Omental fat pad (tissue), 4 donors: ENCODE data around the gene PTPRM. TPM values are rescaled to one million over a fixed set of nuclear protein-coding genes. Genes with fewer than 3 reads are reported as not detected.

Experiments used
- ATAC-seq: fragments of 150-250 bp; one replicate; pipeline ENCODE4 v1.9.1; 2016; ENCODE audit warnings: mild to moderate bottlenecking, moderate library complexity; ENCODE audit not compliant: low FRiP score
- DNase-seq: peaks from one replicate; pipeline ENCODE4 v3.0.0-alpha.2; 2019; ENCODE audit warnings: low spot score
- CTCF ChIP-seq, 3 donors: fragments of 450-650 bp; IDR thresholded peaks; one replicate each; pipeline ENCODE4 v1.5.1; 2016 to 2017; ENCODE audit warnings: antibody characterized with exemption in 3 of 3, mild to moderate bottlenecking in 3 of 3, moderate library complexity in 2 of 3
- total RNA-seq, 4 donors: library from RNA; depleted of rRNA; stranded (reverse); fragments of >200 nt; gene quantifications; one replicate each; pipeline ENCODE4 v1.1.0, GENCODE V29; 2016

Gene PTPRM
- total RNA-seq, 4 donors from 2014 or later: 64.8 to 238 (median 144) TPM

DNA sequence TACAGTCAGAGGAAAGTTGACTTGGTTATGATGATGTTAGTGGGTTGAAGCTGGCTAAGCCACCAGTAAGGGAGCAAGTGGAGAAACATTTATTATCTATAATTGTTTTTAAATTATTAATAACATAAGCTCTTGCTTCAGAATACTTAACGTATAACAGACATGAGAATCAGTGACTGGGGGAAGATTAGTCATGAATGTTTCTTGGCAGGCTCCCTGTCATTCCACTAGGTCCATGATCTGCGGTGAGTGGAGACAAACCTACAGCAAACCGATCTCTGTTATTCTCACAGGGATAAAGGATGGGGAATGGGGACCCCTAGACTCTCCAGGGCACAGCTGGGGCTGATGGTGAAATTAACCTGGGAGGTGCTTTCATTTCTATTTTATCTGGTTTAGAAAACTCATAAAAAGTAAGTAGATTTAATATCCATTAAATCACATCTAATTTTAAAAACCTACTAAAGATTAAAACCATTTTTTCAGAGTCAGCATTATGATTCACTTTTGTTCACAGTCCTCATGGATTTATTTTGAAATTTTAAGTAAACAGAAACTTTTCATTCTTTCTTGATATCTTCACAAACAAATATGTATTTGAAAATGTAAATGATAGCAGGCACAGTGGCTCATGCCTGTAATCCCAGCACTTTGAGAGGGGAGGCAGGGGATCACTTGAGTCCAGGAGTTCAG, 420.3 kb downstream of the PTPRM start:
- DNase-seq (no peak), ATAC-seq (no peak)

DNA sequence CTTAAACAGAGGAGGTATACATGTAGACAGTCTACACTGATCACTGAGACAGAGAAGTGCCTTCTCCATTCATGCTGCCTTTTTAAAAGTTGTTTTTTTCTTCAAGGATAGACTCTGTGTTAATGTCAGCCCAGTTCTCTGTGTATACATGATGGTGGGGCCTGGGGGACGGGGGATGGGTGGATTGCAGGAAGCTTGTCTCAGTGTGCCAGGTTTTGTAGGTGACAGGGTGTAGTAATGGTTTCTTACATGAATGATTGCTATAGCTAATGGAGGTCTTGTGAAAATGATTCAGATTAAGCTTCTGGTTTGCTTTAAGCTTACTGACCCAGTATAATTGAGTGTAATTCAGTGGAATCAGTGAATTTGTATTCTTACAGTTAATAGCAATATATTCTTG, 423.6 kb downstream of the PTPRM start:
- ATAC-seq: no peak
- TF ChIP-seq CTCF (IDR thresholded peaks at IDR 0.05): no peak
- DNase-seq: no peak

More for the DNA sequence above, 420.3 kb downstream of the PTPRM start:
- TF ChIP-seq CTCF (IDR thresholded peaks at IDR 0.05): no peak

GRCh38 chr18:8001711-8002301, 434.7 kb downstream of the PTPRM start:
- ATAC-seq (no peak), DNase-seq (no peak)
- TF ChIP-seq CTCF (IDR thresholded peaks at IDR 0.05): no peak

- no peak for TF ChIP-seq CTCF (IDR thresholded peaks at IDR 0.05)
- ATAC-seq (no peak), DNase-seq (no peak)
These were observed 437.0 kb downstream of the PTPRM start for GRCh38 chr18:8003878-8004675.

DNA sequence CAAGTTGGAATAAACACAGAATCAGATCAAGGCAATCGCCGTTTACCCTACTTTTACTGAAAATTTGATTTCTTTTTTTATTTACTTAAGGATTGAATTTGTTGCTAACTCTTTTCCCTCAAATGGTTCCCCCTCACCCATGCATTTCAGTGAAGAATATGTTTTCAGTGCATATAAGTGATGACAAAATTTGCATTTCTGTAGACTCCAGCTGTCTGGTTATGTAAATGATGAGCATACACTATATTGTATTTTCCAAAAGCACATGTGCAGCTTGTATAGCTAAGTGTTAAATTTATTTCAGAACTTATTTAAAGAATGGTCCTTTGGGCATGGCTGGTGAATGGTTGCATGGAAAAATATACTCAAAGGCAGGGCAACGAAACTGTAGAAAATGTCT, 437.7 kb downstream of the PTPRM start:
- ATAC-seq: no peak
- TF ChIP-seq CTCF (IDR thresholded peaks at IDR 0.05): no peak
- DNase-seq: no peak

DNA sequence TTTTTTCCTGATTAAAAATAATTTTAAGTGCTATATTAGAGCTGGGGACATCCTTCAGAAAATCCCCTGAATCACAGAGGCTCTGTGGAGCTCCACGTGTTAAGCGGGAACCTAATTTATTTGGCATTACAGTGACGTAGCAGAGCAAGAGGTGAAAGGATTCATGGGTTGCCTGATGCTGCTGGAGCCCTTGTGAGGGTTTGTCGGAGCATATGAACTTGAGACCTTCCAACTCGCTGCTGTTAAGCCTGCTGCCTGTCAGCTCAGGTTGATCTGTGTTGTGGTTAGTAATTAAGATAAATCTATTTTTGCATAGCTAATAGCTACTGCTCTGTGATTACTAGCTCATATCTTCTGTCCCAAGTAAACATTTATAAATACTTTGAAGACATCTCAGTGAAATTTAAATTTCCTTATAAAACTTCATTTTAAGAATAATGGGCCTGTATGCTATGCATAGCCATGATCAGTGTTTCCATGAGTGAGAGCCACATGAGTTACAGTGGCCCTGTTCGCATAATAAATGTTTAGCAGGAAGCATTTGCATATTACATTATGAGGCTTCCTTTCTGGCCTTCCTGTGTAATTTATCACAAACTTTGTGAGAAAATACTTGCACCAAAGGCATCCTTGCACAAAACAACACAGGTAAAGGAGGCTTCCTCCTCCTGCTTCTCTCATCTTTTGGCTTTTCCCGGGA, 438.9 kb downstream of the PTPRM start:
- no peak for ATAC-seq
- DNase-seq: no peak
- TF ChIP-seq CTCF (IDR thresholded peaks at IDR 0.05): no peak
